ENCODE data around the gene TADA2B. TPM values are rescaled to one million over a fixed set of nuclear protein-coding genes. Genes with fewer than 3 reads are reported as not detected.
"Not testable (repeated sequence)": the region's sequence is repeated elsewhere in the genome, so short reads cannot be mapped to it uniquely, and the experiment has no call there.

The TADA2B gene
- total and polyA plus RNA-seq, 11 donors: 15.3 to 40.2 (median 30.8) TPM

DNA sequence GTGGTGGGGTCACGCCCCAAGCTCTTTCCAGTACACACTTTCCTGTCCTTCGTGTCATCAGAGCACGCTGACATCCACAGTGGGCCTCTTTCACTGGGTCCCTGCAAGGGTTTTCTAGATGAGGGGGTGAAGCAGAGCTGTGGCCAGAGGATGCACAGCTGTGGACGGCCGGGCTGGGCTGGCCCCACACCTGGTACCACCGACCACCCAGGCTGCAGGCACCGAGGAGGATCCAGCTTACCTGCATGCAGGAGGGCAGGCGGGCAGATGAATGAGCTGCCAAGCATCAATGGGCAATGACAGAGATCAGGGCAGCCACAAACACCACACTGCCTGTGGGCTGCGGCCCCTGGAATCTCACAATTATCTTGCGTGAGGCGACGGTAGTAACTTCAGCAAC, 34.2 kb downstream of the TADA2B start:
- DNase-seq (no peak), ATAC-seq (no peak)
- no peak overlapping the region for H3K4me3 ChIP-seq
- H3K9me3 ChIP-seq: peaks cover 0 to 12% (median 0%) of the 10 kb centered on the region in 12 donors
- intact Hi-C loops (cut with DNase I): loop anchor here in 1 of 10 donors (10.0 kb wide), 2 partner anchors 103 to 173 kb away; partner anchors contain the start of gene TBC1D14
- H3K4me1 ChIP-seq: peaks cover 0 to 10% (median 0%) of the 10 kb centered on the region in 12 donors
- WGBS, 4 donors: 89 to 94% (median 92%) methylated on average over 12 of the region's 12 CpGs
- TF ChIP-seq, protein P1, sequence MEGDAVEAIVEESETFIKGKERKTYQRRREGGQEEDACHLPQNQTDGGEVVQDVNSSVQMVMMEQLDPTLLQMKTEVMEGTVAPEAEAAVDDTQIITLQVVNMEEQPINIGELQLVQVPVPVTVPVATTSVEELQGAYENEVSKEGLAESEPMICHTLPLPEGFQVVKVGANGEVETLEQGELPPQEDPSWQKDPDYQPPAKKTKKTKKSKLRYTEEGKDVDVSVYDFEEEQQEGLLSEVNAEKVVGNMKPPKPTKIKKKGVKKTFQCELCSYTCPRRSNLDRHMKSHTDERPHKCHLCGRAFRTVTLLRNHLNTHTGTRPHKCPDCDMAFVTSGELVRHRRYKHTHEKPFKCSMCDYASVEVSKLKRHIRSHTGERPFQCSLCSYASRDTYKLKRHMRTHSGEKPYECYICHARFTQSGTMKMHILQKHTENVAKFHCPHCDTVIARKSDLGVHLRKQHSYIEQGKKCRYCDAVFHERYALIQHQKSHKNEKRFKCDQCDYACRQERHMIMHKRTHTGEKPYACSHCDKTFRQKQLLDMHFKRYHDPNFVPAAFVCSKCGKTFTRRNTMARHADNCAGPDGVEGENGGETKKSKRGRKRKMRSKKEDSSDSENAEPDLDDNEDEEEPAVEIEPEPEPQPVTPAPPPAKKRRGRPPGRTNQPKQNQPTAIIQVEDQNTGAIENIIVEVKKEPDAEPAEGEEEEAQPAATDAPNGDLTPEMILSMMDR (IDR thresholded peaks at IDR 0.05): no peak
- no peak for TF ChIP-seq POLR2A (IDR thresholded peaks at IDR 0.05)
- no peak overlapping the region for H3K27ac ChIP-seq
- peaks cover 0 to under 1% (median 0%) of the 10 kb centered on the region in 9 donors for H3K27me3 ChIP-seq
- no peaks in the 10 kb centered on the region for H3K36me3 ChIP-seq

DNA sequence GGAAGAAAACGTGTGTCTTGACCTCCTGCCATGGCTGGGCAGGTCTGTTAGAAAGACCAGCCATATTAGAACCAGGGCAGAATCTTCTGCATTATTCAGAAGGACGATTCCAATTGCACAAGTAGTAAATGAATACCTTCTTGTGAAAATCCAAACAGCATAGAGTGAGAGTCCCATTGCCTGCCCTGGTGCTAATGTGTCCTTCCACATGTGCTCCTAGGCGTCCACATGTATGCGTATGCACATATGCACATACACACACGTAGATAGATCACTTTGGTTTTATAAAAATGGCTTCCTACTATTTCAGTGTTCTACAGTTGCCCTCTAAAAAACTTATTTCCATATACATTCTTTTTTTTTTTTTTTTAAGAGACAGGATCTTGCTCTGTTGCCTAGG, 34.9 kb downstream of the TADA2B start:
- Histone ChIP-seq H3K4me3 (no peak overlapping the region), H3K9me3 (peaks cover 0 to 12% (median 0%) of the 10 kb centered on the region in 12 donors), H3K36me3 (no peaks in the 10 kb centered on the region), H3K27ac (no peak overlapping the region), H3K27me3 (peaks cover 0 to 7% (median 0%) of the 10 kb centered on the region in 9 donors), H3K4me1 (peaks cover 0 to 10% (median 0%) of the 10 kb centered on the region in 12 donors)
- no peak for ATAC-seq
- no peak for DNase-seq
- TF ChIP-seq, protein P1 (IDR thresholded peaks at IDR 0.05): no peak
- TF ChIP-seq POLR2A (IDR thresholded peaks at IDR 0.05): no peak
- WGBS, 4 donors: 84 to 88% (median 87%) methylated on average over 5 of the region's 5 CpGs
- intact Hi-C loops (cut with DNase I): loop anchor here in 1 of 10 donors (10.0 kb wide), 2 partner anchors 103 to 173 kb away; partner anchors contain the start of gene TBC1D14

- H3K27ac ChIP-seq, H3K4me3 ChIP-seq, DNase-seq, ATAC-seq, H3K36me3 ChIP-seq: not testable (repeated sequence)
- intact Hi-C loops (cut with DNase I): loop anchor here in 1 of 10 donors (10.0 kb wide), 2 partner anchors 105 to 175 kb away; partner anchors contain the start of gene TBC1D14
- peaks cover 0 to 10% (median 0%) of the 10 kb centered on the region in 12 donors for H3K4me1 ChIP-seq
- peaks cover 0 to 12% (median 0%) of the 10 kb centered on the region in 12 donors for H3K9me3 ChIP-seq
- H3K27me3 ChIP-seq: peaks cover 0 to 17% (median 0%) of the 10 kb centered on the region in 9 donors
Observed at GRCh38 chr4:7079483-7079882, 36.3 kb downstream of the TADA2B start.

GRCh38 chr4:7079909-7080308, 36.7 kb downstream of the TADA2B start:
- H3K27me3 ChIP-seq: peaks cover 0 to 21% (median 0%) of the 10 kb centered on the region in 9 donors
- not testable (repeated sequence) for H3K36me3 ChIP-seq, H3K27ac ChIP-seq, H3K4me3 ChIP-seq, DNase-seq, ATAC-seq
- peaks cover 0 to 10% (median 0%) of the 10 kb centered on the region in 12 donors for H3K4me1 ChIP-seq
- H3K9me3 ChIP-seq: peaks cover 0 to 12% (median 0%) of the 10 kb centered on the region in 12 donors
- 84 to 89% (median 86%) methylated on average over 2 of the region's 2 CpGs for WGBS, 4 donors
- intact Hi-C loops (cut with DNase I): loop anchor here in 2 of 10 donors (5.0 to 10.0 kb wide), 3 partner anchors 93 to 175 kb away; partner anchors contain the start of gene TBC1D14 (in 1 of the 2)

GRCh38 chr4:7083597-7084563, 40.7 kb downstream of the TADA2B start:
- H3K27me3 ChIP-seq: peaks cover 0 to 34% (median 0%) of the 10 kb centered on the region in 9 donors
- intact Hi-C loops (cut with DNase I): loop anchor here in 1 of 10 donors (5.0 kb wide), 1 partner anchor 97 kb away; no protein-coding TSS in a partner anchor
- no peaks in the 10 kb centered on the region for H3K36me3 ChIP-seq
- H3K27ac ChIP-seq: peak overlapping the region in 6 of 12 donors; percentile 5 to 58 (median 40)
- 56 to 67% (median 63%) methylated on average over 9 of the region's 9 CpGs for WGBS, 4 donors
- peak overlapping the region in 8 of 12 donors; percentile 10 to 42 (median 34) for H3K4me3 ChIP-seq
- DNase-seq (no peak), ATAC-seq (peak in 3 of 4 donors; percentile 30 to 47 (median 41))
- peaks cover 0 to 17% (median 0%) of the 10 kb centered on the region in 12 donors for H3K9me3 ChIP-seq
- TF ChIP-seq, protein P1 (IDR thresholded peaks at IDR 0.05): no peak
- TF ChIP-seq POLR2A (IDR thresholded peaks at IDR 0.05): no peak
- peaks cover 0 to 6% (median 0%) of the 10 kb centered on the region in 12 donors for H3K4me1 ChIP-seq

- H3K4me1 ChIP-seq, DNase-seq, H3K36me3 ChIP-seq: not testable (repeated sequence)
- peaks cover 0 to 17% (median 0%) of the 10 kb centered on the region in 12 donors for H3K9me3 ChIP-seq
- ATAC-seq: peak in 3 of 4 donors; percentile 33 to 58 (median 43)
- H3K27ac ChIP-seq: peak overlapping the region in 7 of 12 donors; percentile 5 to 58 (median 37)
- peaks cover 0 to 34% (median 0%) of the 10 kb centered on the region in 9 donors for H3K27me3 ChIP-seq
- intact Hi-C loops (cut with DNase I): loop anchor here in 1 of 10 donors (5.0 kb wide), 1 partner anchor 97 kb away; no protein-coding TSS in a partner anchor
- 31 to 38% (median 35%) methylated on average over 9 of the region's 9 CpGs for WGBS, 4 donors
- H3K4me3 ChIP-seq: peak overlapping the region in 8 of 12 donors; percentile 10 to 42 (median 34)
Observed at GRCh38 chr4:7084564-7084961, 41.4 kb downstream of the TADA2B start.
